Parathyroid adenoma (tissue), 2 donors: Measurements from ENCODE around the gene RBM12.
A peak's percentile ranks its signal among the peaks of the same experiment; 100 is the strongest.

Experiments
- H2AFZ ChIP-seq: fragments of 300-600 bp; sonication (generic); one replicate; pipeline ENCODE4 v1.7.0; 2017; ENCODE audit warnings: antibody characterized with exemption, mild to moderate bottlenecking
- H3K27ac ChIP-seq: fragments of 300-600 bp; sonication (generic); one replicate; pipeline ENCODE4 v1.7.0; 2017
- H3K27me3 ChIP-seq: fragments of 300-600 bp; sonication (generic); one replicate; pipeline ENCODE4 v1.7.0; 2017; ENCODE audit warnings: low read length; ENCODE audit not compliant: control insufficient read depth, insufficient read depth
- H3K36me3 ChIP-seq: fragments of 300-600 bp; sonication (generic); one replicate; pipeline ENCODE4 v1.7.0; 2017; ENCODE audit warnings: low read length; ENCODE audit not compliant: control insufficient read depth, insufficient read depth
- H3K4me1 ChIP-seq: fragments of 300-600 bp; sonication (generic); one replicate; pipeline ENCODE4 v1.7.0; 2017; ENCODE audit warnings: control low read depth
- H3K4me2 ChIP-seq: fragments of 300-600 bp; sonication (generic); one replicate; pipeline ENCODE4 v1.7.0; 2017; ENCODE audit warnings: low read length
- H3K4me3 ChIP-seq: fragments of 300-600 bp; sonication (generic); one replicate; pipeline ENCODE4 v1.7.0; 2017; ENCODE audit warnings: low read depth, low read length
- H3K79me2 ChIP-seq: fragments of 300-600 bp; sonication (generic); one replicate; pipeline ENCODE4 v1.7.0; 2017; ENCODE audit warnings: control low read depth
- H3K9ac ChIP-seq: fragments of 300-600 bp; sonication (generic); one replicate; pipeline ENCODE4 v1.7.0; 2017; ENCODE audit warnings: mild to moderate bottlenecking
- H3K9me3 ChIP-seq: fragments of 300-600 bp; sonication (generic); one replicate; pipeline ENCODE4 v1.7.0; 2017; ENCODE audit warnings: low read length; ENCODE audit not compliant: control insufficient read depth
- TF ChIP-seq, protein P1 (sequence below): fragments of 300-600 bp; sonication (generic); IDR thresholded peaks from one replicate; pipeline ENCODE4 v1.7.0; 2017; ENCODE audit warnings: antibody characterized with exemption, mild to moderate bottlenecking
- donor health status: primary hyperparathyroidism.

RBM12 gene

DNA sequence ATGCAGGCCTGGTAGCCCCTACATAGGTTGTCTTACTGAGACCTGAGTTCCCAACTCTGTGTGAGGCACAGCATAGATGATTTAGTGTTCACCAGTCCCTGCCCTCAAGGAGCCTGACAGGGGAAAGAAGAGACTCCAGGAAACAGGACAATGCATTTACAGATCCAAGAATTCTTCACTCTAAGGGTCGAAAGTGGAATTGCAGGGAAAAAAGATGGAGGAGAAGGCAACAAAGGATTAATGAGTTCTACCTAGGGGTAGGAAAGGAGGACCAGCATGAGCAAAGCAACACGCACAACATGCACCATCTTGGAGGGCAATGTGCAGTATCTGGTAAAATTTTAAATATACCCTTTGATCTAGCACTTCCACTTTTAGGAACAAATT is 43.1 kb downstream of the RBM12 start:
- Histone ChIP-seq H3K9ac (no peak overlapping the region), H3K9me3 (no peaks in the 10 kb centered on the region), H3K4me2 (no peak overlapping the region), H3K79me2 (no peaks in the 10 kb centered on the region), H3K4me3 (no peak overlapping the region), H3K27ac (no peak overlapping the region), H3K27me3 (no peaks in the 10 kb centered on the region), H3K36me3 (no peaks in the 10 kb centered on the region), H2AFZ (no peak overlapping the region), H3K4me1 (peaks cover 4% of the 10 kb centered on the region)
- TF ChIP-seq, protein P1, sequence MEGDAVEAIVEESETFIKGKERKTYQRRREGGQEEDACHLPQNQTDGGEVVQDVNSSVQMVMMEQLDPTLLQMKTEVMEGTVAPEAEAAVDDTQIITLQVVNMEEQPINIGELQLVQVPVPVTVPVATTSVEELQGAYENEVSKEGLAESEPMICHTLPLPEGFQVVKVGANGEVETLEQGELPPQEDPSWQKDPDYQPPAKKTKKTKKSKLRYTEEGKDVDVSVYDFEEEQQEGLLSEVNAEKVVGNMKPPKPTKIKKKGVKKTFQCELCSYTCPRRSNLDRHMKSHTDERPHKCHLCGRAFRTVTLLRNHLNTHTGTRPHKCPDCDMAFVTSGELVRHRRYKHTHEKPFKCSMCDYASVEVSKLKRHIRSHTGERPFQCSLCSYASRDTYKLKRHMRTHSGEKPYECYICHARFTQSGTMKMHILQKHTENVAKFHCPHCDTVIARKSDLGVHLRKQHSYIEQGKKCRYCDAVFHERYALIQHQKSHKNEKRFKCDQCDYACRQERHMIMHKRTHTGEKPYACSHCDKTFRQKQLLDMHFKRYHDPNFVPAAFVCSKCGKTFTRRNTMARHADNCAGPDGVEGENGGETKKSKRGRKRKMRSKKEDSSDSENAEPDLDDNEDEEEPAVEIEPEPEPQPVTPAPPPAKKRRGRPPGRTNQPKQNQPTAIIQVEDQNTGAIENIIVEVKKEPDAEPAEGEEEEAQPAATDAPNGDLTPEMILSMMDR, result no peak

- Histone ChIP-seq H3K9ac (no peak overlapping the region), H3K36me3 (no peaks in the 10 kb centered on the region), H3K27me3 (no peaks in the 10 kb centered on the region), H3K4me1 (peaks cover 4% of the 10 kb centered on the region), H3K27ac (no peak overlapping the region), H2AFZ (no peak overlapping the region), H3K79me2 (no peaks in the 10 kb centered on the region), H3K4me3 (no peak overlapping the region), H3K9me3 (no peaks in the 10 kb centered on the region), H3K4me2 (no peak overlapping the region)
- TF ChIP-seq, protein P1, result no peak
Observed at GRCh38 chr20:35620818-35621559, 43.7 kb downstream of the RBM12 start.

DNA sequence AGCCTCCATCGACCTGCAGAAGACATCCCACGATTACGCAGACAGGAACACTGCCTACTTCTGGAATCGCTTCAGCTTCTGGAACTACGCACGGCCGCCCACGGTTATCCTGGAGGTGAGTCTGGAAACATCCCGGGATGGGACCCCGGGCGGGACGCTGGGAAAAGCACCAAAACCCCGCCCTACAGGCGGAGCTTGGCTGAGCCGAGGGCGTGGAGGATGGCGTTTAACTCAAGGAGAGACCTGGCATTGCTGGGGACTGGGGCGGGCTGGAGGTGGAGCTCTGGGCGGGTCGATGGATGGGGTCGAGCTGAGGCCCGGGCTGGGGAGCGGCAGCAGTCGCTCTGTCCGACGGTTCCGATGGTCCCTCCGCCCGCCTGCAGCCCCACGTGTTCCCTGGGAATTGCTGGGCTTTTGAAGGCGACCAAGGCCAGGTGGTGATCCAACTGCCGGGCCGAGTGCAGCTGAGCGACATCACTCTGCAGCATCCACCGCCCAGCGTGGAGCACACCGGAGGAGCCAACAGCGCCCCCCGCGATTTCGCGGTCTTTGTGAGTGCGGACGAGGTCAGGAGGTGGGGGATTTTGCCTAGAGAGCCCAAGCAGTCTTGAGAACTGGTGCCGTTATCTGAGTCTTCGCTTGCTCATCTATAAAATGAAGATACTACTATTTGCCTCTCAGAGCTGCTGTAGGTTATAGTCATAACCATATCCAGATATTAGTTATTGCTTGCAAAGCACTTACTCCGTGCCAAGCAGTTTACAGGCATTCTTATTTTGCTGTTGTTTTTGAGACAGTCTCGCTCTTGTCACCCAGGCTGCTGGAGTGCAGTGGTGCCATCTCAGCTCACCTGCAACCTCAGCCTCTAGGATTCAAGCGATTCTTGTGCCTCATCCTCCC is 45.3 kb downstream of the RBM12 start:
- H3K9me3 ChIP-seq, result no peaks in the 10 kb centered on the region
- H3K27ac ChIP-seq, result no peak overlapping the region
- H3K4me3 ChIP-seq, result peak overlapping the region; percentile 38
- H3K4me2 ChIP-seq, result peak overlapping the region; percentile 78
- peak overlapping the region; percentile 54 for H2AFZ ChIP-seq
- H3K36me3 ChIP-seq, result no peaks in the 10 kb centered on the region
- TF ChIP-seq, protein P1, result peak; percentile 45
- H3K79me2 ChIP-seq, result no peaks in the 10 kb centered on the region
- peaks cover 4% of the 10 kb centered on the region for H3K4me1 ChIP-seq
- no peaks in the 10 kb centered on the region for H3K27me3 ChIP-seq
- H3K9ac ChIP-seq, result no peak overlapping the region

GRCh38 chr20:35618263-35619131 is 46.2 kb downstream of the RBM12 start:
- TF ChIP-seq, protein P1, result no peak
- Histone ChIP-seq H3K9me3 (no peaks in the 10 kb centered on the region), H3K4me3 (peak overlapping the region; percentile 39), H3K4me1 (peaks cover 4% of the 10 kb centered on the region), H3K79me2 (no peaks in the 10 kb centered on the region), H3K27me3 (no peaks in the 10 kb centered on the region), H2AFZ (peak overlapping the region; percentile 53), H3K9ac (no peak overlapping the region), H3K27ac (peak overlapping the region; percentile 8), H3K4me2 (peak overlapping the region; percentile 77), H3K36me3 (no peaks in the 10 kb centered on the region)
